Measurements from ENCODE around the gene RNASE2.
"Not testable (repeated sequence)": the region's sequence is repeated elsewhere in the genome, so short reads cannot be mapped to it uniquely, and the experiment has no call there.

DNA sequence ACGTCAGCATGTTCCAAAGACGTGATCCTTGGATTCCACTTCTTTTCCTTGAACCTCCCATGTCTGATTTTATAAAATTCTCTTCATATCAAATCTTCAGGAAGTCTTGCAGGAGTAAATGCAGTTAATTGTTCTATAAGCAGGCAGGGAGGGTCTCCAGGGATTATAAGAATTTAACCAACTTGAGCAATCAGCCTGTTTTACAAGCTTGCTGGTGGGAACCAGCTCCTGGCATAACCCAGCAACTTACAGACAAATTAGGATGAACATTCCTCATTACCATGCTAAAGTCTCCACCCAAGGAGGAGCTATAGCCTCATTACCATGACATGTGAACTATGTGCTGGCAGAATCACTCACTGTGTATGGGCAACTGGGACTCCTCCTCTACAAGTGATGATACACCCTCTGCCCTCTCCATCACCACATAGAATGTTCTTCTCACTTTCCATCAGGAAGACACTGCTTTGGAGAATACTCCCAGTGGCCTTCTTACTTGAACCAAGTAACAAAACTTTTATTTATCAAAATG lies 31.5 kb upstream of the RNASE2 start:
- TF ChIP-seq, protein P1, sequence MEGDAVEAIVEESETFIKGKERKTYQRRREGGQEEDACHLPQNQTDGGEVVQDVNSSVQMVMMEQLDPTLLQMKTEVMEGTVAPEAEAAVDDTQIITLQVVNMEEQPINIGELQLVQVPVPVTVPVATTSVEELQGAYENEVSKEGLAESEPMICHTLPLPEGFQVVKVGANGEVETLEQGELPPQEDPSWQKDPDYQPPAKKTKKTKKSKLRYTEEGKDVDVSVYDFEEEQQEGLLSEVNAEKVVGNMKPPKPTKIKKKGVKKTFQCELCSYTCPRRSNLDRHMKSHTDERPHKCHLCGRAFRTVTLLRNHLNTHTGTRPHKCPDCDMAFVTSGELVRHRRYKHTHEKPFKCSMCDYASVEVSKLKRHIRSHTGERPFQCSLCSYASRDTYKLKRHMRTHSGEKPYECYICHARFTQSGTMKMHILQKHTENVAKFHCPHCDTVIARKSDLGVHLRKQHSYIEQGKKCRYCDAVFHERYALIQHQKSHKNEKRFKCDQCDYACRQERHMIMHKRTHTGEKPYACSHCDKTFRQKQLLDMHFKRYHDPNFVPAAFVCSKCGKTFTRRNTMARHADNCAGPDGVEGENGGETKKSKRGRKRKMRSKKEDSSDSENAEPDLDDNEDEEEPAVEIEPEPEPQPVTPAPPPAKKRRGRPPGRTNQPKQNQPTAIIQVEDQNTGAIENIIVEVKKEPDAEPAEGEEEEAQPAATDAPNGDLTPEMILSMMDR (IDR thresholded peaks at IDR 0.05), result not testable (repeated sequence)
- TF ChIP-seq POLR2A (IDR thresholded peaks at IDR 0.05), result not testable (repeated sequence)
